GM20431 (cell line): ENCODE data around the gene KATNA1.
"Not testable (repeated sequence)": the region's sequence is repeated elsewhere in the genome, so short reads cannot be mapped to it uniquely, and the experiment has no call there.

Source experiments
- in situ Hi-C: fragments of 300-500 bp; cut with MseI, MboI; formaldehyde crosslinking; loops from one replicate; pipeline ENCODE4 v1.15.0; 2020; ENCODE audit warnings: low sequenced_read_pairs; ENCODE audit not compliant: unreplicated experiment

Gene KATNA1

DNA sequence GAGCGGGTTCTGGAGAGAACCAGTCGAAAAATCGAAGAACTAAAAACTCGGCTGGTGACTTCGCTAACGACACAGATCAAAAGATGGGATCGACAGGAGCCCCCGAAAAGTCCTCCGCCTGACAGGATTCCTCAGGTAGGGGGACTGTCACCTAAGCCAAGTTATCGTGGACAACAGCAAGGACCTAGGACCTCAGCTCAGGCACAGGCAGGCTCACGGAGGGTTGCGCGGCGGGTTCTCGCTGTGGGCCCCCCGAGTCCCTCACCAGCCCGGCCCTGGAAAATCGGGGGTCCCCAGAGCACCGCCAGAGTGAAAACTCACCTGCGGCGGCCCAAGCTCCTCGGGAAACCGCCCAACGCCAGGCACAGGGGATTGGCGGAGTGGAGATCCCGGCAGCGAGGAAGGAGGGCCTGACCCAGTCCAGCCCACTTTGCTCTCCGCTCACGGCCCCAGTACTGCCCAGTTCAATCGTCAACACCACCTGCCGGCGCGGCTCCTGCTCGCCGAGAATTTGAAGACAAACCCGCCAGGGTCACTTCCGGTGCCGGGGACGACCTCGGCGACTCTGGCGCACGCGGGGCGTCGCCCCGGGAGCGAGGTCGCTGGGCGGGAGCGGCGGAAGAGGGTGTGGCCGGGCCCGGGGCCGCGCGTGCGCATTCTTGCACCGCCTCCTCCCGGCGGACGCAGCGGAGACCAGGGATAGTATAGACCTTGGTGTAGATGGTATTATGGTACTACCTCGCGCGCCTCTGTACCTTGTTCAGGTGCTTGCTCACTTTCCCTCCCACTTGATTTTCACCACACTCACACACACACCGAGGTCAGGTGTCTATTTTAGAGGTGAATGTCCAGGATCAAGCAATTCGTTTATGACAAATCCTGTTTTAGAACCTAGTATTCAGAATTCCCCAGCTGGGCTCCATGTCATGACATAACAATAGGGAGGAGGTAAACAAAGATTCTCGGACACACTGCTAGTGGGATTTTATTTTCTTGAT, at the start of gene KATNA1:
KATNA1 (minus strand) TSS at position 567 of the 998 bp plus-strand sequence. CDS start 10,167 bp downstream, outside the sequence.
- in situ Hi-C loops = no loop called here

DNA sequence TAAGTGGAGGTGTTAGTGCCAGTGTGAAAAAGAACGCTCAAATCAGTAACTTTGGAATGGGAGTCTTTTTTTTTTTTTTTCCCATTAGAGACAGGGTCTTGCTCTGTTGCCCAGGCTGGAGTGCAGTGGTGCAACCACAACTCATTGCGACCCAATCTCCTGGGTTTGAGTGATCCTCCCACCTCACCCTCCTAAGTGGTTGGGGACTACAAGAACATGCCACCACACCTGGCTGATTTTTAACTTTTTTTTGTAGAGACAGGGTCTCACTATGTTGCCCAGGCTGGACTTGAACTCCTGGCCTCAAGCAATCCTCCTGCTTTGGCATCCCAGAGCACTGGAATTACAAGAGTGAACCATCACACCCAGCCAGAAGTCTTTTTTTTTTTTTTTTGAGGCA, 49.7 kb upstream of the KATNA1 start:
- in situ Hi-C loops = no loop called here

DNA sequence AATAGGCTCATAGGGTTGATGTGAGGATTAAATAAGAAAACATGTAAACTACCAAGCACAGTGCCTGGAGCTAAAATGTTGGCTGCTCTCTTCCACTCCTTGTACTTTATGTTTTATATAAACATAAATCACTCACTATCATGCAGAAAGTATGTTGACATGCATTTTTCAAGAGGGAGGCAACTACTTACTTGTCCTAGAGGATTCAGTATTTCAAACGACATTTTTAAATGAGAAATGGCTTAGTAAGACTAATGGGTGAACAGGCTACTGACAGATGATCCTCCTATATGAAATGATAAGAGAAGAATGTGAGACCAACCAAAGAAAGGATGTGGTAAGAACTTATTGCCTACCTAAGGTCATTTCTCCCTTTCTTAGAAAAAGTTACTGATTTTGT, 48.4 kb upstream of the KATNA1 start:
- in situ Hi-C loops = no loop called here

GRCh38 chr6:149694921-149695320, 46.4 kb upstream of the KATNA1 start:
- in situ Hi-C loops = no loop called here

- in situ Hi-C loops = no loop called here
These were observed 42.7 kb upstream of the KATNA1 start for GRCh38 chr6:149691201-149691600.

DNA sequence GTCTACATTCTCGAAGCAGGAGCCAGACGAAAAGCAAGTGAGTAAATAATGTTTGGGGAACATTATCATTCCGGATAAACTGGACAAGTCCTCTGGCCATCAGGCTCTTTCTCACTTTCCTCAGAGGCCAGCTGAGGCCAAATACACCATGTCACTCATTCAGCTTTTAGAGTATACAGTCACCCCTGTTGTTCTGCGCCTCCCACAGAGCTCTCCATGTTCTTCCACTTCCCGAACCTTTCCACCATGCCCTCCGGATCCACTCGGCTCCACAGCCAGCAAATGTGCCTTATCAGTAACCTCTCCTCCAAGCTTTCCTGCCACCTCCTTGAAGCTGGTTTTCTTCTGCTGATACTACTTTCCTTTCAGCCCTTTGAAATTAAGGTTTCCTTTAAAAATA, 37.7 kb upstream of the KATNA1 start:
- in situ Hi-C loops = no loop called here

- in situ Hi-C loops = no loop called here
These were observed 34.8 kb upstream of the KATNA1 start for GRCh38 chr6:149683256-149683859.

DNA sequence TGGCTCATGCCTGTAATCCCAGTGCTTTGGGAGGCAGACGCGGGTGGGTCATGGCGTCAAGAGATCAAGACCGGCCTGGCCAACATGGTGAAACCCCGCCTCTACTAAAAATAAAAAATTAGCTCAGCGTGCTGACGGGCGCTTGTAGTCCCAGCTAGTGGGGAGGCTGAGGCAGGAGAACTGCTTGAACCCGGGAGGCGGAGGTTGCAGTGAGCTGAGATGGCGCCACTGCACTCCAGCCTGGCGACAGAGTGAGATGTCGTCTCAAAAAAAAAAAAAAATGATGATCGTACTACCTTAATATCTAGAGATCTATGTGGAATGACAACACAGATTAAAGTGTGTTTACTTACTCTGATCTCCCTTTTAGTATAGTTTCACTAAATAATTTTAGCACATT, 33.3 kb upstream of the KATNA1 start:
- in situ Hi-C loops = not testable (repeated sequence)

DNA sequence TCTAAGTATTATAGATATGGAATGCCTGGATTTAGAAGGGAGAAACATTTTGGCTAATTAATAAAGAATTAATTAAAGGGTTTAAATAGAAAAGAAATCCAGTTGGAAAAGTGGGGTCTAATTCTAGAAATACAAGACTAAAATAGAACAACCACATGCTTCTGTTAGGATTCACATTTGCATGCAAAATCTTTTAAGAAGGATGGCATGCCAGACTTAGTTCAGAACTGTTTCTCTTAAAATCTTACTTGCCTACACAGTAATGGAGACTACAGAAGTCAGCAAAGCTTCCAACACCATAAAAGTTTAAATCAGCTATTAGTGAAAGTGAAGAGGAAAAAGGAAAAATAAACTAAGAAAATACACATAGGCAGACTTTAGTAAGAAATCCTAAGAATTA, 32.7 kb upstream of the KATNA1 start:
- in situ Hi-C loops = no loop called here

- in situ Hi-C loops = no loop called here
These were observed 32.0 kb upstream of the KATNA1 start for GRCh38 chr6:149680503-149680902.

DNA sequence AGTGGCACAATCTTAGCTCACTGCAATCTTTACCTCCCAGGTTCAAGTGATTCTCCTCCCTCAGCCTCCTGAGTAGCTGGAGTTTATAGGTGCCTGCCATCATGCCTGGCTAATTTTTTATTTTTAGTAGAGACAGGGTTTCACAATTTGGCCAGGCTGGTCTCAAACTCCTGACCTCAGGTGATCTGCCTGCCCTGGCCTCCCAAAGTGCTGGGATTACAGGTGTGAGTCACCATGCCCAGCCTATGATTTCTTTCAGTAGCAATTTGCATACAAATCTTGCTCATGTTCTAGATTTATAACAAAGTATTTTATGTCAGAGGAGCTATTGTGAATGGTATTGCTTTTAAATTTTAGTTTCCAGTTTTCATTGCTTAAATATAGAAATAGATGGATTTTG, 23.8 kb upstream of the KATNA1 start:
- in situ Hi-C loops = not testable (repeated sequence)

- in situ Hi-C loops = no loop called here
These were observed 11.5 kb upstream of the KATNA1 start for GRCh38 chr6:149660028-149660427.

- in situ Hi-C loops = no loop called here
These were observed 8.9 kb upstream of the KATNA1 start for GRCh38 chr6:149657441-149657840.

DNA sequence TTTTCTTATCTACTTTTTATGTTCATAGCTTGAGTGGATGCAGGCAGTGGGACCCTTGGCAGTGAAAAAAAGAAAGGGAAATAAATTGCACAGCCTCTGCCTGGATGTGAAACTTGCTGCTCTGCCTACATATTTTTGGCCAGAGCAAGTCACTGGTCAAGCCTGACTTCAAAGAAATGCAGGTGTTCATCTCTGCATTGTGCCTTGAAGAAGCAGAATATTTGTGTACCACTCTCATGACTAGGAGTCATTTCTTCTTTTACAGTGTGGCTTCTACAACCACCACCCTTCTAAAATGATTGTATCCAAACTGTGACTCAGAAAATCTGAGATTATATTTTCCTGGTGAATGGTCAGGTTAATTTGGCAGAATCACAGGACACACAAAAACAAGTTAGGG, 2.5 kb upstream of the KATNA1 start:
- in situ Hi-C loops = no loop called here

GRCh38 chr6:149646599-149646998, 1.9 kb downstream of the KATNA1 start:
- in situ Hi-C loops = no loop called here

GRCh38 chr6:149642829-149643580, 5.5 kb downstream of the KATNA1 start:
- in situ Hi-C loops = no loop called here

GRCh38 chr6:149636124-149636523, 12.4 kb downstream of the KATNA1 start:
- in situ Hi-C loops = no loop called here

GRCh38 chr6:149634315-149634714, 14.2 kb downstream of the KATNA1 start:
- in situ Hi-C loops = no loop called here

DNA sequence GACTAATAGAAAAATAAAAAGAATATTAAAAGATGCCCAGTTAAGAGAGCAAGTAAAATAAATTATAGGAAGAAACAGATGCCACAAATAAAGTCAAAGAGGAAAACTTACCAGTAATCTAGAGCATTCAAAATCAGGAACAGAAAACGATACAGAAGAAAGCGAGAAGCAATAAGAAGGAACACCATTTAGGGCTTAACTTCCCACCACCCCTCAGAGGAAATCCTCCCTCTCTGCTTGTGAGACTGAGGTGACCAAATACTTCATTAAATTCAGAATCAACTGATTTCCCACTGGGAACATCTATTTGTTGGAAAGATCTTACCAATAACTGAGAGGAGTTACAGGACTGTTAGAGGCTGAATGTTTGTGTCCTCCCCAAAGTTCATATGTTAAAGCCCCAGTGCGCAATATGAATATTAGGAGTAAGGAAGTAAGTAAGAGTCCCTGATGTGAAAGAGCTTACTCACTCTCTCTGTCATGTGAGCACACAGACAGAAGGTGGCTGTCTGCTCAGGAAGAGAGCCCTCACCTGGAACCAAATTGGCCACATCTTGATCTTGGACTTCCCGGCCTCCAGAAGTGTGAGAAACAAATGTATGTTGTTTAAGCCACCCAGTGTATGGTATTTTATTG, 19.5 kb downstream of the KATNA1 start:
- in situ Hi-C loops = no loop called here

DNA sequence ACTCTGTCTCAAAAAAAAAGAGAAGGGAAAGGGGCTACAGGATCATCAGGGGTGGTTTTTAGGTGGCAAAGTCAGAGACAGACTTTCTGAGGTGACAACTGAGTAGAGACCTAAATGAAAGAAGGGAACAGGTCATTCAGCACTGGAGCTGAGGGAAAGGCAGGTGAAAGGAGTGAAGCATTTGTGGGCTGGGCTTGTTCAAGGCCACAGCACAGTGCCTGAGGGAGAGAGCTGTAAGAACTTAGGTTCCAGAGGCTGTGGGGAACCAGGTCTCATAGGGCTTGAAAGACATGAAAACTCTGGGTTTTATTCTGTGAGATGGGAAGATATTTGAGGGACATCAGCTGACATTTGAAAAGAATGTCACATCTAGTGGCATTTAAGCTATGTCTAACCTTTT, 20.8 kb downstream of the KATNA1 start:
- in situ Hi-C loops = no loop called here
